Vagina (tissue), 2 donors: ENCODE measurements around the gene SLC7A4. TPM values are rescaled to one million over a fixed set of nuclear protein-coding genes. Genes with fewer than 3 reads are reported as not detected.
"Not testable (repeated sequence)": the region's sequence is repeated elsewhere in the genome, so short reads cannot be mapped to it uniquely, and the experiment has no call there.

Experiments
- DNase-seq, 2 donors: peaks; one replicate each; pipeline ENCODE4 v3.0.0-alpha.2; 2017; ENCODE audit errors: extremely low spot score in 2 of 2
- H3K27ac ChIP-seq: fragments of 200-600 bp; sonication (generic); one replicate; pipeline ENCODE4 v1.5.1; 2019
- H3K27me3 ChIP-seq: fragments of 200-600 bp; sonication (generic); one replicate; pipeline ENCODE4 v1.5.1; 2019
- H3K36me3 ChIP-seq, 2 donors: fragments of 200-600 bp; sonication (generic); one replicate each; pipeline ENCODE4 v1.5.1; 2017 to 2019
- H3K4me1 ChIP-seq: fragments of 200-600 bp; sonication (generic); one replicate; pipeline ENCODE4 v1.5.1; 2019
- H3K4me3 ChIP-seq, 2 donors: fragments of 200-600 bp; sonication (generic); 1 replicate in 1 of 2; 2 replicates in 1 of 2; pipeline ENCODE4 v1.5.1; 2016 to 2019
- H3K9me3 ChIP-seq: fragments of 200-600 bp; sonication (generic); one replicate; pipeline ENCODE4 v1.5.1; 2019
- CTCF ChIP-seq, 3 experiments: fragments of 450-650 bp in 2 of 3; fragments of 200-600 bp in 1 of 3; sonication (generic) in 1 of 3; IDR thresholded peaks; one replicate each; pipeline ENCODE4 v1.5.1; 2017 to 2019; ENCODE audit warnings: antibody characterized with exemption in 3 of 3, mild to moderate bottlenecking in 2 of 3, moderate library complexity in 2 of 3
- POLR2A ChIP-seq, 2 donors: fragments of 450-650 bp; IDR thresholded peaks; one replicate each; pipeline ENCODE4 v1.6.1; 2017; ENCODE audit warnings: antibody characterized with exemption in 2 of 2, mild to moderate bottlenecking in 2 of 2, moderate library complexity in 2 of 2
- POLR2AphosphoS5 ChIP-seq, 2 donors: sonication (generic); formaldehyde crosslinking; IDR thresholded peaks; one replicate each; pipeline ENCODE4 v1.9.0; 2017; ENCODE audit warnings: antibody characterized with exemption in 2 of 2, mild to moderate bottlenecking in 2 of 2, low read depth in 1 of 2; ENCODE audit not compliant: insufficient read depth in 1 of 2
- intact Hi-C: fragments of 100-400 bp; cut with DNase I; formaldehyde crosslinking; loops from one replicate; pipeline ENCODE4 v1.15.1; 2023
- total RNA-seq: library from RNA; depleted of rRNA; stranded (reverse); fragments of >200 nt; gene quantifications from one replicate; pipeline ENCODE4 v1.2.3, GENCODE V29; 2016

Gene SLC7A4
- total RNA-seq, 1 donor from 2014 or later: 0.98 TPM

- H3K27me3 ChIP-seq: no peaks in the 10 kb centered on the region
- no peak for TF ChIP-seq POLR2AphosphoS5 (IDR thresholded peaks at IDR 0.05; ENCODE audit: insufficient read depth in 1 of 2, low read depth in 1 of 2)
- TF ChIP-seq POLR2A (IDR thresholded peaks at IDR 0.05): no peak
- no peak for TF ChIP-seq CTCF (IDR thresholded peaks at IDR 0.05)
- no peak overlapping the region for H3K4me3 ChIP-seq
- H3K4me1 ChIP-seq: no peaks in the 10 kb centered on the region
- no peaks in the 10 kb centered on the region for H3K9me3 ChIP-seq
- intact Hi-C loops: no loop called here
- no peak for DNase-seq
- no peaks in the 10 kb centered on the region for H3K36me3 ChIP-seq
- H3K27ac ChIP-seq: no peak overlapping the region
These were observed 36.4 kb upstream of the SLC7A4 start for GRCh38 chr22:21068681-21069276.

GRCh38 chr22:21067901-21068680 lies 35.7 kb upstream of the SLC7A4 start:
- Histone ChIP-seq H3K4me3 (no peak overlapping the region), H3K27me3 (no peaks in the 10 kb centered on the region), H3K9me3 (no peaks in the 10 kb centered on the region), H3K4me1 (no peaks in the 10 kb centered on the region), H3K27ac (no peak overlapping the region), H3K36me3 (no peaks in the 10 kb centered on the region)
- no peak for DNase-seq
- intact Hi-C loops: no loop called here
- TF ChIP-seq POLR2AphosphoS5 (IDR thresholded peaks at IDR 0.05; ENCODE audit: insufficient read depth in 1 of 2, low read depth in 1 of 2) (no peak), POLR2A (IDR thresholded peaks at IDR 0.05) (no peak), CTCF (IDR thresholded peaks at IDR 0.05) (no peak)

GRCh38 chr22:21067075-21067900 lies 34.9 kb upstream of the SLC7A4 start:
- H3K9me3 ChIP-seq: no peaks in the 10 kb centered on the region
- no peak for TF ChIP-seq POLR2A (IDR thresholded peaks at IDR 0.05)
- no peak for TF ChIP-seq POLR2AphosphoS5 (IDR thresholded peaks at IDR 0.05; ENCODE audit: insufficient read depth in 1 of 2, low read depth in 1 of 2)
- no peak for TF ChIP-seq CTCF (IDR thresholded peaks at IDR 0.05)
- intact Hi-C loops: no loop called here
- no peak for DNase-seq
- H3K27ac ChIP-seq: no peak overlapping the region
- H3K27me3 ChIP-seq: no peaks in the 10 kb centered on the region
- H3K4me1 ChIP-seq: no peaks in the 10 kb centered on the region
- no peak overlapping the region for H3K4me3 ChIP-seq
- no peaks in the 10 kb centered on the region for H3K36me3 ChIP-seq

GRCh38 chr22:21064917-21065864 lies 32.8 kb upstream of the SLC7A4 start:
- intact Hi-C loops: no loop called here
- Histone ChIP-seq H3K4me1 (no peaks in the 10 kb centered on the region), H3K9me3 (no peaks in the 10 kb centered on the region), H3K27ac (no peak overlapping the region), H3K36me3 (no peaks in the 10 kb centered on the region), H3K27me3 (no peaks in the 10 kb centered on the region), H3K4me3 (no peak overlapping the region)
- TF ChIP-seq CTCF (IDR thresholded peaks at IDR 0.05) (no peak), POLR2AphosphoS5 (IDR thresholded peaks at IDR 0.05; ENCODE audit: insufficient read depth in 1 of 2, low read depth in 1 of 2) (no peak), POLR2A (IDR thresholded peaks at IDR 0.05) (no peak)
- no peak for DNase-seq

- H3K27me3 ChIP-seq, DNase-seq, H3K36me3 ChIP-seq, H3K9me3 ChIP-seq, H3K4me3 ChIP-seq, intact Hi-C loops, H3K27ac ChIP-seq, H3K4me1 ChIP-seq: not testable (repeated sequence)
These were observed 32.1 kb upstream of the SLC7A4 start for GRCh38 chr22:21064425-21064824.

DNA sequence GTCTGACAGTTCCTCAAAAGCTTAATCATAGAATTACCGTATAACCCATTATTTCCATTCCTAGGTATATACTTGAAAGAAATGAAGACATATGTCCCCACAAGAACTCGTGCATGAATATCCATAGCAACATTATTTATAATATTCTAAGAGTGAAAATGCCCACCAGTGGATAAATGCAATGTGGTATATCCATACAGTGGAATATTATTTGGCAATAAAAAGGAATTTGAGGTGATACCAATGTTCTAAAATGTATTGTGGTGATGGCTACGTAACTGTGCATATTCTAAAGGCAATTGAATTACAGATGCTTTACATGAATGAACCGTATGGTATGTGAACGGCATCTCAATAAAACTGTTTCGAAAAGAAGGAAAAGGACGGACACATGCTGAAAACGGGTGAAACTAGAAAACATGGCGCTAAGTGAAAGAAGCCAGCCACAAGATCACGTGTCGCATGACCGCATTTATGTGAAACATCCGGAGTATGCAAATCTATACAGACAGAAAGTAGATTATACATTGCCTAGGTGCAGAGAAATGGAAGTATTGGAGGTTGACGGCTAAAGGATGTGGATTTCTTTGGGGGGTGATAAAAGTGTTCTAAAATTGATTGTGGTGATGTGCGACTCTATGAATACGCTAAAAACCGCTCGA lies 29.4 kb upstream of the SLC7A4 start:
- H3K4me3 ChIP-seq, intact Hi-C loops, H3K27me3 ChIP-seq, DNase-seq, H3K4me1 ChIP-seq, H3K9me3 ChIP-seq, H3K36me3 ChIP-seq, H3K27ac ChIP-seq: not testable (repeated sequence)

DNA sequence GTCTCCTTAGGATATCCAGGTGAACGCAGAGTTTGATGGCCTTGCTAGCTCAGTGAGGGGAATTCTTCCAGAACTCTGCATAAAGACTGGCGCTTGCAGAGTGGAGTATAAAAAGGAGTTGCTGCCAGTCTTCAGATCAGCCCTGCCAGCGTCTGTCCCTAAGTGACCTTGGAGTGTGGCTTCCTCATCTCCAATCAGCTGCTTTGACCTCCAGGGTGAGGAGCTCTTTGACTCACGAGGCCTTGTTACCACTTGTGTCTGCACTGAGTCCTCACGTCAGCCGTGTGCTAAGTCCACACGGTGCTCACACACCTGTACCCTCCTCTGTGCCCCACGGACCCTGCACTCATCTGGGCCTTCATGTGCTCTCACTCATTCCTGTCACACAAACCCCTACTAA lies 28.0 kb upstream of the SLC7A4 start:
- H3K36me3 ChIP-seq, intact Hi-C loops, H3K27ac ChIP-seq, H3K4me1 ChIP-seq, H3K9me3 ChIP-seq, H3K4me3 ChIP-seq, H3K27me3 ChIP-seq, DNase-seq: not testable (repeated sequence)
